HG03565 (cell line): ENCODE data around the gene AP4E1.
"Not testable (repeated sequence)": the region's sequence is repeated elsewhere in the genome, so short reads cannot be mapped to it uniquely, and the experiment has no call there.

Experiments
- ATAC-seq: cut with Tn5 transposase; IDR thresholded peaks from one replicate; pipeline ENCODE4 v1.9.1; 2021; ENCODE audit warnings: mild to moderate bottlenecking, moderate library complexity; ENCODE audit not compliant: unreplicated experiment

The AP4E1 gene

GRCh38 chr15:50908209-50909009, at the start of gene AP4E1:
AP4E1 (plus strand) TSS chr15:50908683; CDS start chr15:50908779, 96 bp downstream.
- ATAC-seq: peak; percentile 38

DNA sequence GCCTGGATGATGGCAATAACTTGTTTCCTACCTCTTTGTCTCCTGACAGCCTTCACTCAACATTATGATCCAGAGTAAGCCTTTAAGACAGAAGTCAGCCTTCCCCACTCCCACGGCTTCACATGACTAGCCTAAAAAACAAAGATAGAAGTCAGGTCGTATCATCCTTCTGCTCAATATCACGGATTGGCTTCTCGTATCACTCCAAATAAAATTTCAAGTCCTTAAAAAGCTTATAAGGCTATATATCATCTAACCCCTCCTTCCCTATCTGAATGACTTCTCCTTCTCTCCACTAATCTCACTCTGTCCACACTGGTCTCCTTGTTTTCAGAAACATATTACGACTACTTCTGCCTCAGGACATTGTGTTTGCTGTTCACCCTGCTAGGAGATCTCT, 47.7 kb upstream of the AP4E1 start:
- no peak for ATAC-seq

- no peak for ATAC-seq
Measured at GRCh38 chr15:50862553-50862952, 45.9 kb upstream of the AP4E1 start.

DNA sequence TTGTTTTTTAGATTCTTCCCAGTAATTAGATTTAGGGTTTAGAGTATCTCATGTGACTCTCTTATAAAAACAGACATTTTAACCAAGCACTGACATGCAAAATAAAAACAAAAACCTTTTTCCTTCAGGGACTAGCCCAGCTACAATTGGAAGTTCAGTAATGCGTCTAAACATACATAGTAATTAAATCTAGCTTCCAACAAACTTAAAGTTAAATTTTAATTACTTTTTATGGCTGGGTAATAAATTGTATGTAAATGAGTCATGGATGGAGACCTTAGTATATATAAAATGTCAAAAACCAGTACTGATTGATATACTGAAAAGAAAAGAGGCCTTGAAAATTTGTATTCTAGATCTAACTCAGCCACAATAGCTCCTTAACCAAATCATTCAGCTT, 43.6 kb upstream of the AP4E1 start:
- no peak for ATAC-seq

DNA sequence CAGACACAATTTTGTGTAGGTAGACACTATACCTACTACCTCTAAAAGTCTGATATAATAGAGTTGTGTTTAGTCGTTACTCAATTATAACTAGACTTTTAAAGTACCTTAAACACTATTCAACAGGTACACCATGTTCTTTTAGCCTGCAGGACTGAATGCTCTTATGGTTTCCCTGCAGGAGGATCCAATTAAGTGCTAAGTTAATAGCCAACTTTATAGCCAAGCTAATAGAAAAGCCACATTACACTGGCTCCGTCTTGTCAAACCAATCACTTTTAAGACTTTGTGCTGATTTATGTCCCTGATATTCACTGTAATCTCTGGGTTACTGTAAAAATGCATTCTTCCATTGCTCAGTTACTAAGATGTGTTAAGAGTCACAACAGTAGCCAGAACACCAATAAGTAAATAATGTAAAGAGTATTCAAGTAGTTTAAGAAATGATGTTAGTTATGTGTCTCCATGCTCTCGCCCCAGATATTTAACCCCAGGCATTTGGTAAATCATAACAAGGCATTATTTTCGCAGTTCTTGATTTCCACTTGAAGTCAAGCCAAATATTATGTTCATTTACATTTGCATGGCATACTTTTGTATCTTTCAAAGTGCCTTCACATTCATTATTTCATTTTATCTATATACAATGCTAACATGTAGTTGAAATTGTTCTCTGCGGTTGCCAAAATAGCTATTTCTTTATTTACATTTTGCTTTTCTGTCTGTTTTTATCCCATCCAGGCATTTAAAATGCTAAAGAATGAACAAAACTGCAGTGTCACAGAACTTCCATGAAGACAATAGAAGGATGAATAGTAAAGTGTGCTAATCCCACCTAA, 42.7 kb upstream of the AP4E1 start:
- ATAC-seq: no peak

DNA sequence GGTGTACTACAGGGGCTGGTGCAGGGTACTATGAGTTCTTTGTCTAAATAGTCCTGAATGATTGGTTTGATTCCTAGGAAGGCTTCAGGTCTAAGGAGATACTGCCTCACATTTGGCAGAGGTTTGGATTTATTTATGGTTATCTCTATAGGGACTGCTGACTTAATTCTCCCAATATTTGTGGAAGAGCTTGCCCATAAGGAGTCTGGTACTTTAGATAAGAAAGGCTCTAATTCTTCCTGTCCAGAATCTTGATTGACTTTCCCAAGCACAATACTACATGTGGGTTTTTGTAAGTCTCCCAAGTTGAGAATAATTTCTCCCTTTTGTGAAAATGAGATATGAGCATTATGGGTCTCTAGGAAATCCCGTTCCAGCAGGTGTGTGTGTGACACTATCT, 36.7 kb upstream of the AP4E1 start:
- no peak for ATAC-seq

- ATAC-seq: no peak
Measured at GRCh38 chr15:50872832-50873426, 35.6 kb upstream of the AP4E1 start.

DNA sequence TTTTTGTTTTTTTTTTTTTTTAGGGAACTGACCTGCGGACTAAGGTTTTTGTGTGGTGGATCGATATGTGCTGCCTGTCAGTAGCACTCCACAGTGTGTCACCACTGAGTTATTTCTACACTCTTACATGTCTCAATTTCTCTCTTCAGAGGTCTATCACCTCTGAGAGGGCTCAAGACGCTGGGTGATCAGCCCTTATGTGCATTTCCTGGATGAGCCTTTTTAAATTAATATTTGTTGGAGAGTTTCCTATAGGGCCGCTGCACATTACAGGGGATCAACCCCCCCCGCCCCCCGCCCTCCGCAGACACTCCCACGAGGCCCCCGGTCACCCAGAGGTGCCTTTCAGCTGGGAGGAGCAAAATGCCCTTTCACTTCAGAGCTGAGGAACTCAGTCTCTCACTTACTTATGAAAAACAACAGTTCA, 34.5 kb upstream of the AP4E1 start:
- ATAC-seq: no peak

GRCh38 chr15:50875238-50875637, 33.2 kb upstream of the AP4E1 start:
- ATAC-seq: not testable (repeated sequence)

DNA sequence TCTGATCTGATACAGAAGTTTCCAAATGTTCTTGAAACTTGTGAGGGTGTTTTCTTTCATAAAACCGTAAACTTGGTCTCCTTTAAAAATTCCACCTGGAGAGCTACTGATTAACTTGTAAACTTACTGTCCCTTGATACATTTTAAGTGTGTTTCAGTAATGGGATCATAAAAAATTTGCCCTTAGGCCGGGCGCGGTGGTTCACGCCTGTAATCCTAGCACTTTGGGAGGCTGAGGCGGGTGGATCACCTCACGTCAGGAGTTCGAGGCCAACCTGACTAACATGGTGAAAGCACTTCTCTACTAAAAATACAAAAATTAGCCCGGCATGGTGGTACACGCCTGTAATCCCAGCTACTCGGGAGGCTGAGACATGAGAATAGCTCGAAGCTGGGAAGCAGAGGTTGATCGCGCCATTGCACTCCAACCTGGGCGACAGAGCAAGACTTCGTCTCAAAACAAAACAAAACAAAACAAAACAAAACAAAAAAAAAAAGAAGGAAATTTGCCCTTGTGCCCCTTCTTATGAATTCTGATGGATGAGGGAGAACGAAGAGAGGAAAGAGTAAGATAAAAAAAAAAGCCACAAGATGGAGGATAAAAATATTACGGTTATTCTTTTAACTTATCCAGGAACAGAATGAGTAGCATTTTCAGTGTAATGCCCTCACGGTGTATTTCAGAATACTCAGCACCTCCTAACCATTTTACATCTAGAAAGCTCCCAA, 32.1 kb upstream of the AP4E1 start:
- no peak for ATAC-seq

DNA sequence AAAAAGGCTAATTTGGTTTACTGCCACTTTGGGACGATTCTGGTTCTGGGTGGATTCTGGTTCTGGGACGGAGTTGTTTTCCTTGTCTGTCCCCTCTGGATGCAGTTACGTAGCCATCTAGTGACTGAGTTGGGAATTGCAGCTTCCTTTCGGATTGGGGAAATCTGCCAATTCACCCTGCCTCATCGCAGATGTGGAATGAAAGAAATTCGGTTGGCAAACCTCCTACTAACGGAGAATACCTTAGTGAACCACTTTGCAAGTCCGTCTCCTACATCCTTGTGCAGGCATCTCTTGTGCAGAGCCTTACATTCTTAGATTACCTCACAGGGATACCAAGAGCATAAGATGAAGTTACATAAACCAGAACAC, 31.5 kb upstream of the AP4E1 start:
- ATAC-seq: no peak

- peak; percentile 54 for ATAC-seq
Measured at GRCh38 chr15:50879016-50879617, 29.4 kb upstream of the AP4E1 start.

GRCh38 chr15:50880206-50880605, 28.3 kb upstream of the AP4E1 start:
- peak; percentile 1 for ATAC-seq

GRCh38 chr15:50880651-50881114, 27.8 kb upstream of the AP4E1 start:
- peak; percentile 38 for ATAC-seq

- no peak for ATAC-seq
Measured at GRCh38 chr15:50881121-50882048, 27.1 kb upstream of the AP4E1 start.

- no peak for ATAC-seq
Measured at GRCh38 chr15:50883903-50884302, 24.6 kb upstream of the AP4E1 start.

GRCh38 chr15:50884540-50884939, 23.9 kb upstream of the AP4E1 start:
- ATAC-seq: no peak

DNA sequence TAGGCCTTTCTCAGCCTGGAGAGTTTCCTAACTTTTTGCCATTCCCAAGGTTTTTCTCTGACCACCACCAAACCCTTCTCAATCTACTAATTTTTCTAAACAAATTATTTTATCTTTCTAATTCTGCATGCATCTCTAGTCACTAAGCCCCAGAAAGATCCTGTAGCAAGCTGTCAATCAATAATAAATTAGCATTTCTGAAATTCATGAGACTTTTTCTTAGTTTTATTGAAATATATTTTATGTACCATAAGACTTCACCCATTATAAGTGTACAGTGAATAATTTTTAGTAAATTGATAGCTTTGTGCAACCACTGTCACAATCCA, 22.4 kb upstream of the AP4E1 start:
- ATAC-seq: no peak

DNA sequence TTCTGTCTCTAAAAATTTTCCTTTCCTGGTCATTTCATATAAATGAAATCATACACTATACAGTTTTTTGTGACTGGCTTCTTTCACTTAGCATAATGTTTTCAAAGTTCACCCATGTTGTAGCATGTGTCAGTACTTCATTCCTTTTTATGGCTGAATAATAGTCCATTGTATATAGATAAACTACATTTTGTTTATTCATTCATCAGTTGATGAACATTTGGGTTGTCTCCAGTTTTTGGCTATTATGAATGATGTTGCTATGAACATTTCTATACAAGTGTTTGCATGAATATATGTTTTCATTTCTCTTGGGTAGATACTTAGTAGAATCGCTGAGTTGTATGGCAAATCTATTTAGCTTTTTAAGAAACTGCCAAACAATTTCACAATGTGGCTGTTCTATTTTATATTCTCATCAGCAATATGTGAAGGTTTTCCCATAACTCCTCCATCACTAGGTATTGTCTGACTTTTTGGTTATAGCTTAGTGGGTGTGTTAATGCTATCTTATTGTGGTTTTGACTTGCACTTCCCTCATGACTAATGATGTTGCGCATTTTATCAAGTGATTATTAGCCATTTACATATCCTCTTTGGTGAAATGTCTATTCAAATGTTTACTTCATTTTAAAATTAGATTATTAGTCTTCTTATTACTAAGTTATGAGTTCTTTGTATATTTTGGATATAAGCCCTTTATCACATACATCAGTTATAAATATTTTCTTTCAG, 21.7 kb upstream of the AP4E1 start:
- ATAC-seq: no peak
